WERI-Rb-1 (cell line): ENCODE results near the gene IL36RN.

Experiments used
- DNase-seq: peaks from one replicate; pipeline ENCODE4 v3.0.0-alpha.2; 2020
- H3K27ac ChIP-seq: fragments of 250-450 bp; sonication (Bioruptor Pico); 2 replicates; pipeline ENCODE4 v1.5.1; 2020; ENCODE audit warnings: mild to moderate bottlenecking, moderate library complexity
- H3K27me3 ChIP-seq: fragments of 250-450 bp; sonication (Bioruptor Pico); 2 replicates; pipeline ENCODE4 v1.5.1; 2021; ENCODE audit warnings: mild to moderate bottlenecking, low read depth, moderate library complexity; ENCODE audit not compliant: insufficient read depth, severe bottlenecking
- H3K36me3 ChIP-seq: fragments of 250-450 bp; sonication (Bioruptor Pico); 2 replicates; pipeline ENCODE4 v1.5.1; 2020; ENCODE audit warnings: mild to moderate bottlenecking, moderate library complexity
- H3K4me3 ChIP-seq: 2 replicates; pipeline ENCODE4 v1.5.1; 2011; ENCODE audit warnings: low read depth, mild to moderate bottlenecking, control low read depth, low read length
- H3K9me3 ChIP-seq: fragments of 250-450 bp; sonication (Bioruptor Pico); 2 replicates; pipeline ENCODE4 v1.5.1; 2021; ENCODE audit warnings: mild to moderate bottlenecking, moderate library complexity; ENCODE audit not compliant: severe bottlenecking
- TF ChIP-seq, protein P1 (sequence below): IDR thresholded peaks from 2 replicates; pipeline ENCODE4 v1.5.1; 2011; ENCODE audit warnings: low read depth, mild to moderate bottlenecking, control low read depth, inconsistent platforms, low read length

IL36RN gene

GRCh38 chr2:113013336-113013661 lies 45.7 kb upstream of the IL36RN start:
- DNase-seq: no peak
- Histone ChIP-seq H3K9me3 (no peaks in the 10 kb centered on the region), H3K4me3 (no peak overlapping the region), H3K27ac (no peak overlapping the region), H3K36me3 (no peaks in the 10 kb centered on the region), H3K27me3 (no peaks in the 10 kb centered on the region)
- TF ChIP-seq, protein P1, sequence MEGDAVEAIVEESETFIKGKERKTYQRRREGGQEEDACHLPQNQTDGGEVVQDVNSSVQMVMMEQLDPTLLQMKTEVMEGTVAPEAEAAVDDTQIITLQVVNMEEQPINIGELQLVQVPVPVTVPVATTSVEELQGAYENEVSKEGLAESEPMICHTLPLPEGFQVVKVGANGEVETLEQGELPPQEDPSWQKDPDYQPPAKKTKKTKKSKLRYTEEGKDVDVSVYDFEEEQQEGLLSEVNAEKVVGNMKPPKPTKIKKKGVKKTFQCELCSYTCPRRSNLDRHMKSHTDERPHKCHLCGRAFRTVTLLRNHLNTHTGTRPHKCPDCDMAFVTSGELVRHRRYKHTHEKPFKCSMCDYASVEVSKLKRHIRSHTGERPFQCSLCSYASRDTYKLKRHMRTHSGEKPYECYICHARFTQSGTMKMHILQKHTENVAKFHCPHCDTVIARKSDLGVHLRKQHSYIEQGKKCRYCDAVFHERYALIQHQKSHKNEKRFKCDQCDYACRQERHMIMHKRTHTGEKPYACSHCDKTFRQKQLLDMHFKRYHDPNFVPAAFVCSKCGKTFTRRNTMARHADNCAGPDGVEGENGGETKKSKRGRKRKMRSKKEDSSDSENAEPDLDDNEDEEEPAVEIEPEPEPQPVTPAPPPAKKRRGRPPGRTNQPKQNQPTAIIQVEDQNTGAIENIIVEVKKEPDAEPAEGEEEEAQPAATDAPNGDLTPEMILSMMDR: no peak

GRCh38 chr2:113014067-113014466 lies 44.9 kb upstream of the IL36RN start:
- no peak for DNase-seq
- Histone ChIP-seq H3K36me3 (no peaks in the 10 kb centered on the region), H3K27me3 (no peaks in the 10 kb centered on the region), H3K27ac (no peak overlapping the region), H3K9me3 (no peaks in the 10 kb centered on the region), H3K4me3 (no peak overlapping the region)
- TF ChIP-seq, protein P1: no peak

DNA sequence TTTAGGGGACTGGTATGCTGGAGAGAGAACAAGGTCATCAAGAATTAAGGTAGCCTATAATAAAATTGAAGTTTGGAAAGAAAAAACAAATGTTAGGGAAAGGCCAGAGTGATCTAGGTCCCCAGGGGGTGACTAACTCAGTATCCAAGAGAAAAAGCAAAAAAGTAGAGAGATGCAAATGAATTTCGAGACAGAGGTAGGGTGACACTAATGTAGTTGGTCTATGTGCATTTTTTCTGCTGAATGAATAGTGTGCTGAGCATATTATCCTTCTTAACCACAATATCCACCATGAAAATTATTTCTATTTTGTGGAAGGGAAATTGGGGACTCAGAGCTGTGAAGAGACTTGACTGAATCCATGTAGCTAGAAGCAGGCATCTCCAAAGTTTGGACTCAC lies 44.0 kb upstream of the IL36RN start:
- Histone ChIP-seq H3K4me3 (no peak overlapping the region), H3K27ac (no peak overlapping the region), H3K36me3 (no peaks in the 10 kb centered on the region), H3K27me3 (no peaks in the 10 kb centered on the region), H3K9me3 (no peaks in the 10 kb centered on the region)
- TF ChIP-seq, protein P1: no peak
- DNase-seq: no peak

DNA sequence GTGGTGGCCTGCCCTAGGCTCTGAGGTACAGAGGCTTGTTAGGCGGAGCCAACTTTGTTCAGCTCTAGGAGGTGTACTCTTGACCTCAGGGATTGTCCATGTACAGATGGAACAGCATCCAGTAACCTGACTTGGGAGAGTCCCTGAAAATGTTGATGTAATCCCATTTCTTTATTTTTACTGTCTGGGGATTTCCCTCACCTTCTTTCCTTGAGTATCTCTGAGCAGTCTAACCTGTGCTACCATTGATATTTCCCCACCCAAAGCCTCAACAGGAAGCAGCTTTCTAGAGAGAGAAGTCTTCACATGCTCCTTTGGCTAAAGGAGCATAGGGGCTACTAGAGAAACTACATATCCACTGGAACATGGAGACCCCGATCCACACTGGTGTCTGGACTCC lies 43.3 kb upstream of the IL36RN start:
- TF ChIP-seq, protein P1: no peak
- H3K27ac ChIP-seq: no peak overlapping the region
- DNase-seq: no peak
- no peaks in the 10 kb centered on the region for H3K36me3 ChIP-seq
- H3K9me3 ChIP-seq: no peaks in the 10 kb centered on the region
- H3K27me3 ChIP-seq: no peaks in the 10 kb centered on the region
- H3K4me3 ChIP-seq: no peak overlapping the region

GRCh38 chr2:113018509-113018908 lies 40.5 kb upstream of the IL36RN start:
- Histone ChIP-seq H3K4me3 (no peak overlapping the region), H3K27me3 (no peaks in the 10 kb centered on the region), H3K27ac (no peak overlapping the region), H3K9me3 (no peaks in the 10 kb centered on the region), H3K36me3 (no peaks in the 10 kb centered on the region)
- TF ChIP-seq, protein P1: no peak
- DNase-seq: no peak

DNA sequence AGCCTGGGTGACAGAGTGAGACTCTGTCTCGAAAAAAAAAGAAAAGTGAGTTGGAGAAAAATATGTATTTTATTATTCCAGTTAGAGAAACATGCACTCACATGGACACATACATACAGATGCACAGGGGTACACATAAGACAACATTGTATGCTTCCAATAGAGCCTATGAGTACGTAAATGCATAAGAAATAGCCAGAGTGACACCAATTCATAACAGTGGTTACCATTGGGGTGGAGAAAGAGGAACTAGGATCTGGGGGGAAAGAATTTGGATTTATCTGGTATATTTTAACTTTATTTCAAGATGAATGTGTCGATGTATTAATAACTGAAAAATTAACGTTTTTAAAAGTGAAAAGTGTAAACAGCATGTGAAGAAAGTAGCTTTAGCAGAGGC lies 37.7 kb upstream of the IL36RN start:
- Histone ChIP-seq H3K9me3 (no peaks in the 10 kb centered on the region), H3K36me3 (no peaks in the 10 kb centered on the region), H3K4me3 (no peak overlapping the region), H3K27me3 (no peaks in the 10 kb centered on the region), H3K27ac (no peak overlapping the region)
- TF ChIP-seq, protein P1: no peak
- DNase-seq: no peak
